LNCAP (cell line): ENCODE results near the gene WDR43.
A peak's percentile ranks its signal among the peaks of the same experiment; 100 is the strongest.

Source experiments
- TF ChIP-seq, protein P1 (sequence below): fragments of 450-650 bp; IDR thresholded peaks from 2 replicates; pipeline ENCODE4 v1.5.1; 2017; ENCODE audit warnings: mild to moderate bottlenecking

Gene WDR43

DNA sequence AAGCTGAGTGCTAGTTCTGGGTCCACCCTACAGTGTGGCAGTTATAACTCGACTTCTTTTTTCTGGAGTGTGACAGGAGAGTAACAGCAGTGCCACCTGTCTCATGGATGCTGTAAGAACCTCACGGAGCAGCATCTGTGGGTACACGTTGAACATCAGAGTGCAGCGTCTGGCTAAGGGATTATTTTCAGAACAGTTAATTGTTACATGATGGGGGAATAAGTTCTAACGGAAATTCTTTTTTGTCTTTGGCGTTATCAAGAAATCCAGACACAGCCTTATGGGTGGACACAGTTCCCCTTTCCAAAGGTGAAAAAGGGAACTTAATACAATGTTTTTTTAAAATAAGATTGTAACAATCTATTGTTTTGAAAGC, 58.4 kb downstream of the WDR43 start:
- TF ChIP-seq, protein P1, sequence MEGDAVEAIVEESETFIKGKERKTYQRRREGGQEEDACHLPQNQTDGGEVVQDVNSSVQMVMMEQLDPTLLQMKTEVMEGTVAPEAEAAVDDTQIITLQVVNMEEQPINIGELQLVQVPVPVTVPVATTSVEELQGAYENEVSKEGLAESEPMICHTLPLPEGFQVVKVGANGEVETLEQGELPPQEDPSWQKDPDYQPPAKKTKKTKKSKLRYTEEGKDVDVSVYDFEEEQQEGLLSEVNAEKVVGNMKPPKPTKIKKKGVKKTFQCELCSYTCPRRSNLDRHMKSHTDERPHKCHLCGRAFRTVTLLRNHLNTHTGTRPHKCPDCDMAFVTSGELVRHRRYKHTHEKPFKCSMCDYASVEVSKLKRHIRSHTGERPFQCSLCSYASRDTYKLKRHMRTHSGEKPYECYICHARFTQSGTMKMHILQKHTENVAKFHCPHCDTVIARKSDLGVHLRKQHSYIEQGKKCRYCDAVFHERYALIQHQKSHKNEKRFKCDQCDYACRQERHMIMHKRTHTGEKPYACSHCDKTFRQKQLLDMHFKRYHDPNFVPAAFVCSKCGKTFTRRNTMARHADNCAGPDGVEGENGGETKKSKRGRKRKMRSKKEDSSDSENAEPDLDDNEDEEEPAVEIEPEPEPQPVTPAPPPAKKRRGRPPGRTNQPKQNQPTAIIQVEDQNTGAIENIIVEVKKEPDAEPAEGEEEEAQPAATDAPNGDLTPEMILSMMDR, result no peak

DNA sequence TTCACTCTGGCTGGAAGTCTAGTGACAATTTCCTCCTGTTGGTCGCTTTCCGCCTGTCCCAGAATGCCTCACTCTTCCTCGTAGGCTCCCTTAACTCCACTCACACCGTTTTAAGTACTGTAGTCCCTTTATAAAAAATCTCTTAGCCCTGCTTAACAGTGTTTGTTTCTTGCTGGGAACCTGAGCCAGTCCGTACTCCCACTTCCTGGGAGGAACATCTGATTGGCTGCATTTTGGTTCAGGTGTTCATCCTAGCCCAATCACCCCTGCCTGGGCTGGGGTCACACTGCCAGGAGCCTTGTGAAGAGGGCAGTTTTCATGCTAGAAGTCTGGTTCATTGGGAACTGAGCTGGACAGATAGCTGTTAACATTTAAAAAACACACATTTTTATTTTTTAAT, 61.0 kb downstream of the WDR43 start:
- TF ChIP-seq, protein P1, result no peak

DNA sequence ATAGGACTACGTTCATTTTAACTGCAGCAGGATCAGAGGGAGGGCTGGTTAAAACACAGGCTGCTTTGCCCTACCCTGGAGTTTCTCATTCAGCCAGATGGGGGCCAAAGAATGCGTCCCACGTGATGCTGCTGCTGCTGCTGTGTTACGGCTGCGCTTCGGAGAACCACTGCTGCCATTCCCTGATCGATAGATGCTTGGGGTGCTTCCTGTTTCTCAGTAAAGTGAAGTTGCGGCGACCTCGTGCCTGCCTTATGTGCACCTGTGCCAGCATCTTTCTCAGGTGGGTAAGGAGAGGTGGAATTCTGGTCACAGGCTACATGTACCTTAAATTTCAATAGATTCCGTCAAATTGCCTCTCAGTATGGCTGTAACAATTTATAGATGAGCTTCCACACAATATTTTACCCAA, 62.0 kb downstream of the WDR43 start:
- TF ChIP-seq, protein P1, result no peak

DNA sequence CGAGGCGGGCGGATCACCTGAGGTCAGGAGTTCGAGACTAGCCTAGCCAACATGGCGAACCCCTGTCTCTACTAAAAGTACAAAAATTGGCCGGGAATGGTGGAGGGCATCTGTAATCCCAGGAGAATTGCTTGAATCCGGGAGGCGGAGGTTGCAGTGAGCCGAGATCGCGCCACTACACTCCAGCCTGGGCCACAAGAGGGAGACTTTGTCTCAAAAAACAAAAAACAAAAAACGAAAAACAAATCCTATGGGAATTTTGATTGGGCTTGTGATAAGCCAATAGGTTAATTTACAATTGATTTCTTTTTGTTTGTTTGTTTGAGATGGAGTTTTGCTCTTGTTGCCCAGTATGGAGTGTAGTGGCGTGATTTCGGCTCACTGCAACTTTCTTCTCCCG, 62.4 kb downstream of the WDR43 start:
- TF ChIP-seq, protein P1, result peak; percentile 26; the same call in 1 of the 2 replicates

DNA sequence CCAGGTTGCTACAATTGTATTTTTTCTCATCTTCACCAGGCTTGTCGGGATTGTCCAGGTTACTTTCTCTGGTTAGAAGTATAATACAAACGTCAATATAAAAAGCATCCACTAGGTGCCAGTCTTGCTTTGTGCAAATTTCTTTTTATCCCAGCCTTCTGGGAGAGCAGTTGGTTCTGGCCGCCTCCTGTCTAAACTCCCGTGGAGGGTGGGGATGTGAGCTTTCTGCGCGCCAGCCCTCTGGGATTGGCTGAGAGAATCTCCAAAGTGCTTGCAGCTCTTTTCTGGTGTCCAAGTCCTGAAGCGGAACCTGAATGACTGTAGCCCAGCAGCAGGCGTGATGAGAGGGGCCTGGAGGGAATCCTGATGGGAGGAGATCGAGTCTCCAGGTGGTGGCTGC, 64.2 kb downstream of the WDR43 start:
- TF ChIP-seq, protein P1, result peak; percentile 53

DNA sequence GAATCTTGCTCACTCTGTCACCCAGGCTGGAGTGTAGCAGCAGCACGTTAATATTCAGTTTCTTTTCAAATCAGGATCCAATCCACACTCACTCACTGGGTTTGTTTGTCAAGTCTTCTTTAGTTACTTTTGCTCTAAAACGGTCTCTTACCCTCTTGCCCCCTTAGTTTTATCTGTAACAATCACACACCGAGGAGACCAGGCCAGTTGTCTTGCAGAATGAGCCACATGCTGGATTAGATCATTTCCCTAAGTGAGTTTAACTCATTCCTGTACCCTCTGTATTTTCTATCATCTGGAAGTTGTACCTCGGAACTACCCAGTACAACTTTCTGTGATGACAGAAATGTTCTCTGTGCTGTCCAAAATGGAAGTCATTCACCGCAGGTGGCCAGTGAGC, 65.9 kb downstream of the WDR43 start:
- TF ChIP-seq, protein P1, result no peak

DNA sequence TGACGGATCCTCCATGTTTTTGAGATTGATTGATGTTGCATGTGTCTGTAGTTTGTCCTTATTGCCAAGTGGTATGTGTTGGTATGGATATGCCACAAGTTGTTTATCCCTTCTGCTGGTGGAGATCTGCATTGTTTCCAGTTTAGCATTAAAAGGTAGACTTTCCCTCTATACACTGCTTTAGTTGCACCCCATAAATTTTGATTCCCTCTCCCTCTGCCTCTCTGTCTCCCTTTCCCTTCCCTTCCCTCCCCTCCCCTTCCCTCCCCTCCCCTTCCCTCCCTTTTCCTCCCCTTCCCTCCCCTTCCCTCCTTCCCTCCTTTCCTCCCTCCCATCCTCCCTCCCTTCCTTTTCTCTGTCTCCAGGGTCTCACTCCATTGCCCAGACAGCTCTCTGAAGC, 68.0 kb downstream of the WDR43 start:
- TF ChIP-seq, protein P1, result no peak

DNA sequence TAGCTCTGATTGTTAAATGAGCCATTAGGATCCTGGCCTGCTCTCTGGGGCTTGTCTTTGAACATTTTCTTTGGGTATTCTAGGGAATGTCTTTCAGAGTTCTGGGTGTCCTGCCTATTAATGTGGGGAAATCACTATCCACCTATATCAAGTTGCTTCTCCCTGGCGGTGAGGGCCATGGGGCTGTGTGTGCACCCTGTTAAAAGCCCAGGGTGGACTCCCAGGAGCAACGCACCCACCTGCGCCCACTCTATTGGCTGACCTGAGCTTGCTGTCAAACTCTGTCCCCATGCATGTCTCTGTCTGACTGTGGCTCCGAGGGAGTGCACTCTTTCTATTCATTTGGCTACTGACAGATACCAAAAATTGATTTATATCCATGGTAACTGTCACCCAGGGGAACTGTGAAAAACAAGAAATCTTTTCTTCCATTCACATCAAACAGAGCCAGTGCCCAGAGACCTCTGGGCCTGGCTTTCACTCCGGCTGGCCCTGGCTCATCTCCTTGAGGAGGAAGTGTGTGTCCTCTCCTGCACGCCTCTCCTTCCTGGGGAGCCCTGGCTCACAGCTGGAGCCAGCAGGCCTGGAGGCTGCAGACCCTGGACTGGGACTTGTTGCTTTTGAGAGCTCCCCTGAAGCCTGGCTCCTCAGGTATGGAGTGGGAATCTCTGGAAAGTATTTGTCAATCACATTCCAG, 76.1 kb downstream of the WDR43 start:
- TF ChIP-seq, protein P1, result no peak
